Cardiac fibroblast (primary cell): ENCODE measurements around the gene C16orf78.

Experiments used
- DNase-seq, 2 donors: peaks; one replicate each; pipeline versions ENCODE4 v3.0.0 to v3.0.0-alpha.2; 2010; ENCODE audit warnings: low read depth in 2 of 2
- H3K4me3 ChIP-seq, 2 donors: replicated peaks in 1 of 2; 1 replicate in 1 of 2; 2 replicates in 1 of 2; pipeline ENCODE4 v1.5.1; 2011; ENCODE audit warnings: low read depth in 2 of 2, low read length in 2 of 2, mild to moderate bottlenecking in 2 of 2, moderate library complexity in 1 of 2
- TF ChIP-seq, protein P1 (sequence below): IDR thresholded peaks from one replicate; pipeline ENCODE4 v1.5.1; 2011; ENCODE audit warnings: low read depth, mild to moderate bottlenecking, low read length, inconsistent platforms

C16orf78 gene, protein sequence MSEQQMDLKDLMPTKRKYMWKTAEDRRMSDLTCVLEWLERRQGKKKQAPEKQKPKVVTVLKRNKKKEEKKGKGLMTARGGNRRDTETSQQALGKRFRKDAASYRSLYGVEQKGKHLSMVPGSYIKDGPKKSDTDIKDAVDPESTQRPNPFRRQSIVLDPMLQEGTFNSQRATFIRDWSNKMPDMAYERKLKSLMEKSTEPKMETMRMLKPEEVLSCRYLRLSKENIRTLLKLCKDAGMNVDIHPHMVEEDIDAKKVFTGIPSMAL

DNA sequence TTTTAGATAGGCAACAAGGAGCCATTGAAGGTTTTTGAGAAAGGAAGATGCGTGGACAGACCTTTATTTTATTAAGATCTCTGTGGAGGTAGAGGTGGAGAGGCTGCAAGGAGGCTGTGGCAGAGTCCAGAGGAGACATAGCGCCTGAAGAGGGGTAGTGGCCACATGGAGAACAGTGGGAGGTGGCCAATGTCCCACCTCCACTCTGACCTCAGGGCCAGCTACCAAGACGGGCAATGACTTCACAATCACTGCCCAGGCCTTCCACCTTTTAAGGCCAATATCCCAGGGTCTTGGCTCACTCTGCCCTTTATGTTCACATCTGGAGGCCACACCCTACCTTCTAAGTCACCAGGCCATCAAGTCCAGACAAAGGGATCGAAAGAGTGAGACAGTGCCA lies at the start of gene C16orf78:
TSS of gene C16orf78 (plus strand) at position 301 of the 400 bp plus-strand sequence. CDS start 136 bp downstream, outside the sequence.
- DNase-seq: no peak
- TF ChIP-seq, protein P1, sequence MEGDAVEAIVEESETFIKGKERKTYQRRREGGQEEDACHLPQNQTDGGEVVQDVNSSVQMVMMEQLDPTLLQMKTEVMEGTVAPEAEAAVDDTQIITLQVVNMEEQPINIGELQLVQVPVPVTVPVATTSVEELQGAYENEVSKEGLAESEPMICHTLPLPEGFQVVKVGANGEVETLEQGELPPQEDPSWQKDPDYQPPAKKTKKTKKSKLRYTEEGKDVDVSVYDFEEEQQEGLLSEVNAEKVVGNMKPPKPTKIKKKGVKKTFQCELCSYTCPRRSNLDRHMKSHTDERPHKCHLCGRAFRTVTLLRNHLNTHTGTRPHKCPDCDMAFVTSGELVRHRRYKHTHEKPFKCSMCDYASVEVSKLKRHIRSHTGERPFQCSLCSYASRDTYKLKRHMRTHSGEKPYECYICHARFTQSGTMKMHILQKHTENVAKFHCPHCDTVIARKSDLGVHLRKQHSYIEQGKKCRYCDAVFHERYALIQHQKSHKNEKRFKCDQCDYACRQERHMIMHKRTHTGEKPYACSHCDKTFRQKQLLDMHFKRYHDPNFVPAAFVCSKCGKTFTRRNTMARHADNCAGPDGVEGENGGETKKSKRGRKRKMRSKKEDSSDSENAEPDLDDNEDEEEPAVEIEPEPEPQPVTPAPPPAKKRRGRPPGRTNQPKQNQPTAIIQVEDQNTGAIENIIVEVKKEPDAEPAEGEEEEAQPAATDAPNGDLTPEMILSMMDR: no peak
- H3K4me3 ChIP-seq: no peak within 1 kb of the TSS

DNA sequence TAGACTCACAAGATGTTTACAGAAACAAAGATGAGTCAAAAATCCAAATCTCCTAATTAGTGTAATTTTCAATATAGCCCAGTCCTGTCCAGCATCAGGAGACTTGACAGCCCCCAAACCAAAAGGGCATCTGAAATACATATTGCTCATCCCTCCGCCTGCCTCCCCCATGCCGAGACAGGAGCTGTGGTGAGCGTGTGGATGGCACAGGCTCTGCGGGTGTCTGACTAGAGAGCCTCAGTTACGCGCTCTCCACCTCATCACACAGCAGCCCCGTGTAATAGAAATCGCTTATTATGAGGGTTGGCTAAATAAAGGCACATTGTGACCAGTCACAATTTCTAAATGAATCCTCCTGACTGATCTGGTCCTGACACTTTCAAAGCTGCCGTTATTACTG lies 48.9 kb upstream of the C16orf78 start:
- no peak overlapping the region for H3K4me3 ChIP-seq
- TF ChIP-seq, protein P1: no peak
- DNase-seq: no peak

DNA sequence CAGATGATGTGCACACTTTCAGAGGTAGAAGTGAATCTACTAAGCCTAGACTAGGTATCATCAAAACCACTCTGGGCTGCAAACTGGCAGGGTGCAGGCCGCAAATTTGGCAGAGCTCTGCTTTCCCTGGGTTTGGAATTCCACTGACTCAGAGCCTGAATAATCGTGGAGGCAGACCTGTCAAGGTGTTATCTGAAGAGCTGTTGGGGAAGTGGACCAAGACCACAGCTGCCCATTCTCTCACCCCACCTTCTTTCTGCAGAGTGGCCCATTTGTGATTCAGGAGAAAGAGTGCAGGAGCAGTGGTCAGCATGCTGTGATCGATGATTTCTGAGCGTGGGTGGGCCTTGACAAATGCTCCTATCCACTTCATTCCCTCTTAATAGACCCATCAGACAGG lies 46.1 kb upstream of the C16orf78 start:
- TF ChIP-seq, protein P1: no peak
- no peak overlapping the region for H3K4me3 ChIP-seq
- no peak for DNase-seq

DNA sequence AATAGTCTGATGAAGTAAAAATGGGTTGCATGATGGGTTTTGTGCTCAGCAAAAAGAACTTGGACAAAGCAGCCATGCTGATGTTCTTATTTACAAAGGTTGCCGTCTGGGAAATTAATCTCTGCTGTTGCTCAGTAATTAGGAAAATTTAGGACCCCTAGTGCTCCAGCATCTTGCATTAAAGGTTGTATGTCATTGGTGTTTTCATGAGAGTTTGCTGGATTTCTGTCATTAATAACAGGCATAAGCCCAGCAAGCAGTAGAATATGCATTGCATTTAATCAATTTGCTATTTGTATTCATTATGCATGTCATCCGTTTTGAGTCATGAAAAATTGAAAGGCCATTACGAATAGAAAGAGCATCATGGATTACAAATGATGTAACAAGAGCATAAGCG lies 45.3 kb upstream of the C16orf78 start:
- no peak overlapping the region for H3K4me3 ChIP-seq
- TF ChIP-seq, protein P1: no peak

DNA sequence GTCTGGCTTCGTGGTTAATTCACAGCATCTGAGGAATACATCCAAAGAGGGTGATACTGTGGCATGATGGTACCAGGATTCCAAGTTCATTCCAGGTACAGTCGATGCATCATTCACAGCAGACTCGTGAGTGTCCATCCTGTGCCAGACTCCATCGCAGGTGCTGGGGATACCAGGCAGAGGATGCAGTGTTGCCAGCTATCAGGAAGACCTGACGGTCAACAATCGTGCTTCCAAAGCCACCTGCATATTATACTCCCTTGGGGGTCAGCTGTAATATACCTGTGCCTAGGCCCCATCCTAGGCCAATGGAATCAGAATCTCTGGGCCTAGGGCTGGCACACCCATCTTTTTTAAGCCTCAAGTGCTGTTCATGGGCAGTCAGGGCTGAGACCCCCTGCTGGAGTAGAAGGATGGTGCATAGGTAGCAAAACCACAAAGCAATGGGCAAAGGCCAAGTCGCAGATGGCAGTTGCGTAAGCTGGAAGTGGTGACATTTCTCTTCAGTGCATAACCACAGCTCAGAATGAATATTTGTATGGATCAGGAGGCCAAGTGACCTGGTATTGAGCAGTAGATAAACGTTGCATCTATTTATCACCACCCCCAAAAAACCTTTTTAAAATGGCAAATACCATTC lies 42.9 kb upstream of the C16orf78 start:
- no peak overlapping the region for H3K4me3 ChIP-seq
- DNase-seq: no peak
- TF ChIP-seq, protein P1: no peak

More for the DNA sequence above, 45.3 kb upstream of the C16orf78 start:
- no peak for DNase-seq

DNA sequence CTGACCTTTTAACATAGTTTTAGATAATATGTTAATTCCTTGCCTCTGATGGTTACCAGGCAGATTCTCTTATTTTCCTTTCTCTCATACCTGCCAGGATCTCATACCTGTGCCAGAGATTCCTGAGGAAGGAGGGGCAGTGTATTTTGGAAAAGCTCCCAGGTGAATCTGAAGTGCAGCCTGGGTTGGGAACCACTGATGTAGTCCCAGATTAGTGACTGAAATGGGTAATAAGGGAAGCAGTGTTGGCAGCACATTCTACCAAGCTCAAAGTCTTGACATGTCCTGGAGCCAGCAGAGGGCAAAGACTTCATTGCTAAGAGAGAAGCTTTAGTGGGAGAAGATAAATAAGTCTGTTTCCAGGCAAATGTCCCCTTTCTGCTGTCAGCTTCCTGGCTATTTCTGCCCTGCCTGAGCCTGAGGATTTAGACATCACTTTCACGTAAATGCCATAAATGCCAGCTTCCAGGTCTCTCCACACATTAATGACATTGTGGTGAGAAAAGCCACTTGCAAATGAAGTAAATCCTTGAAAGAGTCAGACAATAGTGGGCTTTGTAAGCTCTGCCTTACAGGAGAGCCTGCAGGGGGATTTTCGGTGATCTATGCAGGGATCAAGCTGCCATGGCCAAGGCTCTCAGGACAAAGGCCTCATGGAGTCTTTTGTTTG lies 40.9 kb upstream of the C16orf78 start:
- no peak overlapping the region for H3K4me3 ChIP-seq
- no peak for DNase-seq
- TF ChIP-seq, protein P1: no peak
